Activated T-cell treated with anti-CD3 and anti-CD28 coated beads for 1 hour (primary cell): Measurements from ENCODE around the gene SHOC2.

Experiments used
- DNase-seq: peaks from one replicate; pipeline ENCODE4 v3.0.0-alpha.2; 2020; ENCODE audit warnings: low read depth

SHOC2 gene

GRCh38 chr10:110983466-110983865, 64.1 kb downstream of the SHOC2 start:
- DNase-seq, result no peak

GRCh38 chr10:110985497-110986275, 66.3 kb downstream of the SHOC2 start:
- no peak for DNase-seq

GRCh38 chr10:110989016-110989415, 69.6 kb downstream of the SHOC2 start:
- DNase-seq, result no peak

GRCh38 chr10:110992006-110992800, 72.8 kb downstream of the SHOC2 start:
- no peak for DNase-seq

GRCh38 chr10:110993024-110993693, 73.8 kb downstream of the SHOC2 start:
- DNase-seq, result no peak

GRCh38 chr10:110994406-110995086, 75.1 kb downstream of the SHOC2 start:
- no peak for DNase-seq

- no peak for DNase-seq
Observed at GRCh38 chr10:110995301-110995700, 75.9 kb downstream of the SHOC2 start.

- no peak for DNase-seq
Observed at GRCh38 chr10:110996256-110996655, 76.9 kb downstream of the SHOC2 start.

GRCh38 chr10:111004016-111004415, 84.6 kb downstream of the SHOC2 start:
- DNase-seq, result no peak

GRCh38 chr10:111007486-111007885, 88.1 kb downstream of the SHOC2 start:
- DNase-seq, result no peak

- no peak for DNase-seq
Observed at GRCh38 chr10:111015181-111015580, 95.8 kb downstream of the SHOC2 start.

- no peak for DNase-seq
Observed at GRCh38 chr10:111017098-111017497, 97.7 kb downstream of the SHOC2 start.

- DNase-seq, result no peak
Observed at GRCh38 chr10:111018021-111018420, 98.6 kb downstream of the SHOC2 start.

- no peak for DNase-seq
Observed at GRCh38 chr10:111023060-111023459, 103.7 kb downstream of the SHOC2 start.

- DNase-seq, result no peak
Observed at GRCh38 chr10:111030042-111030750, 110.8 kb downstream of the SHOC2 start.

GRCh38 chr10:111034598-111035310, 115.3 kb downstream of the SHOC2 start:
- DNase-seq, result no peak

- no peak for DNase-seq
Observed at GRCh38 chr10:111035542-111035941, 116.1 kb downstream of the SHOC2 start.

- no peak for DNase-seq
Observed at GRCh38 chr10:111037858-111038257, 118.5 kb downstream of the SHOC2 start.

GRCh38 chr10:111039522-111039921, 120.1 kb downstream of the SHOC2 start:
- no peak for DNase-seq

- DNase-seq, result no peak
Observed at GRCh38 chr10:111057006-111057405, 137.6 kb downstream of the SHOC2 start.
